Body of pancreas (tissue), 4 donors: ENCODE results near the gene EID2B.

Experiments used
- POLR2A ChIP-seq, 3 donors: fragments of 450-650 bp; IDR thresholded peaks; one replicate each; pipeline ENCODE4 v1.6.1; 2016; ENCODE audit warnings: antibody characterized with exemption in 3 of 3, mild to moderate bottlenecking in 2 of 3
- TF ChIP-seq, protein P1 (sequence below), 7 experiments: fragments of 450-650 bp in 4 of 7; fragments of 200-600 bp in 3 of 7; sonication (generic) in 3 of 7; IDR thresholded peaks; one replicate each; pipeline ENCODE4 v1.5.1; 2016 to 2019; ENCODE audit warnings: antibody characterized with exemption in 7 of 7

DNA sequence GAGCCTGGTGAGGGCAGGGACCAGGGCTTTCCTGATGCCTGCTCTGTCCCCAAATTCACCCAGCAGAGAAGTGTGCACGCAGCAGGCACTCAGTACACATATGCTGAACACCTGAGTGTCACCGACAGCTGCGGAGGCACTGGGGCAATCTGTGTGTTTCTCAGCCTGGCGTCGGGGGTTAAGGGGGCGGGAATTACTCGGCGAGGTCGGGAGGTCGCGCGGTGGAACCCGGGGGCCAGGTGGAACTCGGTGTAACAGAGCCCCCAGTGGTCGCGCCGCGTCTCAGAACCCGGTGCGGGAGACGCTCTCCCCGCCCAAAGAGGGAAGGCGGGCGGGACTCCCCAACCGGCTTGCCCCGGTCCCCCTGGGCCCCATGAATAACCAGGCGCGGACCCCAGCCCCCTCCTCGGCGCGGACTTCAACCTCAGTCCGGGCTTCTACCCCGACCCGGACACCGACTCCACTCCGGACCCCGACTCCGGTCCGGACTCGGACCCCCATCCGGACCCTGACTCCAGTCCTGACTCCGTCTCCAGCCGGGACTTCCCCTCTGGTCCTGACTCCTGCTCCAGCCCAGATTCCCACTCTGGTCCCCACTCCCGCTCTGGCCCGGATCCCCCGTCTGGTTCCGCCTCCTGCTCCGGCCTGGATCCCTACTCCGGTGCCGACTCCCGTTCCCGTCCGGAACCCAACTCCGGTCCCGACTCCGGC is 17.7 kb downstream of the EID2B start, which contains the start of gene SELENOV:
- TF ChIP-seq, protein P1, sequence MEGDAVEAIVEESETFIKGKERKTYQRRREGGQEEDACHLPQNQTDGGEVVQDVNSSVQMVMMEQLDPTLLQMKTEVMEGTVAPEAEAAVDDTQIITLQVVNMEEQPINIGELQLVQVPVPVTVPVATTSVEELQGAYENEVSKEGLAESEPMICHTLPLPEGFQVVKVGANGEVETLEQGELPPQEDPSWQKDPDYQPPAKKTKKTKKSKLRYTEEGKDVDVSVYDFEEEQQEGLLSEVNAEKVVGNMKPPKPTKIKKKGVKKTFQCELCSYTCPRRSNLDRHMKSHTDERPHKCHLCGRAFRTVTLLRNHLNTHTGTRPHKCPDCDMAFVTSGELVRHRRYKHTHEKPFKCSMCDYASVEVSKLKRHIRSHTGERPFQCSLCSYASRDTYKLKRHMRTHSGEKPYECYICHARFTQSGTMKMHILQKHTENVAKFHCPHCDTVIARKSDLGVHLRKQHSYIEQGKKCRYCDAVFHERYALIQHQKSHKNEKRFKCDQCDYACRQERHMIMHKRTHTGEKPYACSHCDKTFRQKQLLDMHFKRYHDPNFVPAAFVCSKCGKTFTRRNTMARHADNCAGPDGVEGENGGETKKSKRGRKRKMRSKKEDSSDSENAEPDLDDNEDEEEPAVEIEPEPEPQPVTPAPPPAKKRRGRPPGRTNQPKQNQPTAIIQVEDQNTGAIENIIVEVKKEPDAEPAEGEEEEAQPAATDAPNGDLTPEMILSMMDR (IDR thresholded peaks at IDR 0.05) = no peak
- TF ChIP-seq POLR2A (IDR thresholded peaks at IDR 0.05) = no peak
